GM18498 (cell line): ENCODE data around the gene C1QA.
"Not testable (repeated sequence)": the region's sequence is repeated elsewhere in the genome, so short reads cannot be mapped to it uniquely, and the experiment has no call there.

ENCODE experiments used
- ATAC-seq: cut with Tn5 transposase; IDR thresholded peaks from one replicate; pipeline ENCODE4 v1.9.1; 2021; ENCODE audit warnings: mild to moderate bottlenecking, moderate library complexity; ENCODE audit not compliant: unreplicated experiment

C1QA gene

GRCh38 chr1:22671999-22672398 lies 35.6 kb downstream of the C1QA start:
- ATAC-seq, result no peak

GRCh38 chr1:22673486-22674409 lies 37.3 kb downstream of the C1QA start:
- ATAC-seq, result no peak

- ATAC-seq, result no peak
These were observed 38.0 kb downstream of the C1QA start for GRCh38 chr1:22674410-22674749.

- not testable (repeated sequence) for ATAC-seq
These were observed 39.7 kb downstream of the C1QA start for GRCh38 chr1:22676151-22676550.

GRCh38 chr1:22676916-22677583 lies 40.6 kb downstream of the C1QA start:
- no peak for ATAC-seq

- no peak for ATAC-seq
These were observed 41.8 kb downstream of the C1QA start for GRCh38 chr1:22677931-22678896.

GRCh38 chr1:22680726-22681125 lies 44.3 kb downstream of the C1QA start:
- no peak for ATAC-seq

GRCh38 chr1:22681556-22682276 lies 45.3 kb downstream of the C1QA start:
- ATAC-seq, result no peak

GRCh38 chr1:22683547-22683946 lies 47.1 kb downstream of the C1QA start:
- no peak for ATAC-seq

GRCh38 chr1:22685591-22686059 lies 49.2 kb downstream of the C1QA start:
- no peak for ATAC-seq

- ATAC-seq, result no peak
These were observed 50.8 kb downstream of the C1QA start for GRCh38 chr1:22687191-22687590.

- ATAC-seq, result no peak
These were observed 52.0 kb downstream of the C1QA start for GRCh38 chr1:22688466-22688865.
